ENCODE measurements around the gene PUDP.
A peak's percentile ranks its signal among the peaks of the same experiment; 100 is the strongest.
"Not testable (repeated sequence)": the region's sequence is repeated elsewhere in the genome, so short reads cannot be mapped to it uniquely, and the experiment has no call there.

Gene PUDP

DNA sequence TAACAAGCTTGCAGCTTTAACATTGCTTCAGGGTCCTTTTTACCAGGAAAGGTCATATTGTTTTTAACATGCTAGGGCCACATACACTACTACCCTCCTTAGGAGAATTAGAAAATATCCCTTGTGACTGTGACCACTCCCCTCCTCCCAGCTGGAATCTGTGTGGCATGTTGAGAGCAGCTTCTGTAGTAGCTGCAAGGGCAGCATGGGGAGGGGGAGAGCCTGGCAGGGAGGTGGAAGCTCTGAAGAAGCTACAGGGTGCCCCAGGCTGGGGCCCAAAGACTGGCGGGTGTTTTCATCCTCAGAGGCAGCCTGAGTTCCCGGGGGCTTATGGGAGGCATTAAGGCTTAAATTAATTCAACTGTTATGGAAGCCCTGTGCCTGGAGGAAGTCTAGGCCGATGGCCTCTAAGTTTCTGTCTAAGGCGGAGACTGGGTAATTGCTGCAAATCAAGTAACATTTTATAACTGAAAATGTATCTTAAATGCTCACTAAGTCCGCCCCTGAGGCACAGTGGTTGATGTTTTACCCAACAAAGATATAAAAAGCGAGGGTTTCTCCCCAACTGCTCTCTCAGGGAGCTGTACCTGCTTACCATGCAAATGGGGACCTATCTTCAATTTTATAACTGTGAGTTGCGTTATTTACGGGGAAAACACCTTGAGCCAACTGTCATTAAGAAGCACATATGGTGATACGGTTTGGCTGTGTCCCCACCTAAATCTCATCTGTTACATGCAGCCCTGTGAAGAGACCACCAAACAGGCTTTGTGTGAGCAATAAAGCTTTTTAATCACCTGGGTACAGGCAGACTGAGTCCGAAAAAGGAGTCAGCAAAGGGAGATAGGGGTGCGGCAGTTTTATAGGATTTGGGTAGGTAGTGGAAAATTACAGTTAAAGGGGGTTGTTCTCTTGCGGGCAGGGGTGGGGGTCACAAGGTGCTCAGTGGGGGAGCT is 37.8 kb downstream of the PUDP start:
- no peak for DNase-seq

- DNase-seq: peak; percentile 39
These were observed 38.9 kb downstream of the PUDP start for GRCh38 chrX:7109049-7109531.

DNA sequence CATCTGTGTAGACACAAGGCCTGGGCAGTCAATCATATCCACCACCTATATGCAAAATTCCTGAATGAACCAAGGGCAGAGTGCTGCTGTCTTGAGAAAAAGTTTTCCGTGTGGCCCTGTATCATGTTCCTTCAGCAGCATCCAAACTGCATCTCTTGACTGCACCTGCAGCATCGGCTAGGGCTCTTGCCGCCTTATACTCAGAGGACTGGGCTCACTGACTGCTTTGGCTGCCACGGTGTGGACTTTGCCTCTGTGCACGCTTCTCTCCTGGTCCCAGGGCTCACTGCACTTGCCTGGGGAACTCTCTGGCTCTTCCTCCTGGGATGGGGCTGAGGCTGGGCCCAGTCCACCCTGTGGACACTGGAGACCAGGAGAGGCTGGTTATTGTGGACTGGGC is 39.9 kb downstream of the PUDP start:
- DNase-seq: no peak

- no peak for DNase-seq
These were observed 41.3 kb downstream of the PUDP start for GRCh38 chrX:7106649-7107048.

DNA sequence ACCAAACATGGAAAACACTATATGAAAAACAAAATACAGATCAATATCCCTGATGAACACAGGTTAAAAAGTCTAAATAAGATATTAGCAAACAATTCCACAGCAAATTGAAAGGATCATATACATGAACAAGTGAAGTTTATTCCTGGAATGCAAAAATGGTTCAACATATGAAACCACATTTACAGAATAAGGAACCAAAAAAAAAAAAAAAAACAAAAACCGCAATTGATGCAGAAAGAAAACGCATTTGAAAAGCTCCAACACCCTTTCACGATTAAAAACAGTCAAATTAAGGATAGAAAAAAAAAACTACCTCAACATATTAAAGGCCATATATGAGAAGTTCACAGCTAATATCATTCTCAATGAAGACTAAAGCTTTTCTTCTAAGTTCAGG is 45.8 kb downstream of the PUDP start:
- DNase-seq: no peak

DNA sequence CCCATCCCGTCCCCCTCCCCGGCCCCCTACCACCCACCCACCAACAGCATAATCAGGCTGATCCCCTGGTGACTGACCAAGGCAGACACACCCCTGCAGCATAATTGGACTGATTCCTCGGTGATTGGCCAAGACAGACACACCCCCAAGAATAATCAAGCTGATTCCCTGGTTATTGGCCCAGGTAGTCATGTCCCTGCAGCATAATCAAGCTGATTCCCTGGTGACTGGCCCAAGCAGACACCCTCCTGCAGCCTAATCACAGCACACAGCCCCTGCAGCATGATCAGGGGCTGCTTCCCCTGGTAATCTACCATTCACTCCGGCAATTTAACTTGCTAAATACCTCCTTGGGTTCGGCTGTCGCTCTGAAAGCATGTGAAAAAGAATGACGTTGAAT is 47.9 kb downstream of the PUDP start:
- no peak for DNase-seq

GRCh38 chrX:7095657-7096056 is 52.3 kb downstream of the PUDP start:
- DNase-seq: not testable (repeated sequence)

DNA sequence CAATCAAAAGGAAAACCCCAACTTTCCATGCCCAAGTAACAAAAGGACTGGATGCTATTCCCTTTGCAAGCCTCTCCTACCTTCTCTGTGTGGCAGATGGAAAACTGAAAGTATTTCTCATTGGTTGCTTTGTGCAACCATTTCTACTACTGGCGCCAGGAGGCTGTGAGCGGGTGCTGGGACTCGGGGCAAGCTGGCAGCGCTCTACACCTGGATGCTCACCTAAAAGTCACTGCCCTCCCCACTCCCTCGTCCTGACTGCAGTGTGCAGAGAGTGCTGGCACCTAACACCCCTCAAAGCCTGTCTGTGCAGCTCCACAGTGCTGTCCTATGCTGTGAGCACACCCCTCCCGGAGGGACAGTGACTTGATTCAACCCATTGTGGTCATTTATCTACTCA is 54.6 kb downstream of the PUDP start:
- DNase-seq: no peak

GRCh38 chrX:7092543-7092942 is 55.4 kb downstream of the PUDP start:
- DNase-seq: no peak

GRCh38 chrX:7091923-7092322 is 56.0 kb downstream of the PUDP start:
- DNase-seq: no peak

DNA sequence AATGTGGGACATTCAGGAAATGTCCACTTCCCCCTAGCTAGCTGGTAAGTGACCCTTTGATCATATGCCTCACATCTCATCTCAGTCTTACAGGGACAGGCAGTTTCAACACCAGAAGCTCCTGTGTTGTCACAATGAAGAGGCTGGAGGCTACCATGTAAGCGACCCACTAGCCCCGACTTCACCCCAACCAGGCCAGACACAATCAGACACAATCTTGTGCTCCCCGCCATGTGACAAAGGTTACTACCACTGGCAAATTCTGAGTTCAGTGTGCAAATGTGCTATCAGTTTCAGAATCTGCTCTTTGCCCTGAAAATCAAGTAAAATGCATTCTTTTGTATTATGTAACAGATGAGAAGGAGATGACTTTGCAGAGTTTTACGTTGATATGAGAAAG is 57.3 kb downstream of the PUDP start:
- no peak for DNase-seq

DNA sequence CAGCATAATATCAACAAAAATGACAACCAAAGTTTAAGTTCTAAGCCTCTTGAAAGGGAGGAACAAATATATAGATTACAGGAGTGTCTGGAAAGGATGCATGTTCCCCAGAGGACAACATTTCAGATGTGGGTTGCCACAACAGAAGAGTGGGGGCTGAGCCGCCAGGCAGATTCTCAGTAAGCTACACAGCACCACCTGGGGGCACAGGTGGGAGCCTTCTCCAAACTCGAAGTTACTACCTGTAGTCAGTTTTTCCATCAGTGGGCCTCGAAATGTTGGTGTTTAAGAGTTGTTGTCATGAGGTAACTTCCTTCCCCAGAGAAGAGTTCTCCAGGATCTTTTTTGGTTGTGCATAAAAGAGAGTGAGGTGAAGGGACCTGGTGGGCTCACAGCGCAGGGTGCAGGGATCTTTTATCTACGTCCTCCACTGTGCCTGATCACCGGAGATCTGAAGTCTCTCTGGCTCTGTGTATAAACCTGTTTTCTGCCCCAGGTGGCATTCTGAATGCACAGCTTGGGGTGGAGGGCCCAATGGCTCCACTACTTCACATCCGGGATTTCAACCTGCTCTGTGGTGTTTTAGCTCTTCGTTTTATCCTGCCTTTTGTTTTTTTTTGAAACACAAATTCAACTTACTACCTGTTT is 58.9 kb downstream of the PUDP start:
- no peak for DNase-seq

DNA sequence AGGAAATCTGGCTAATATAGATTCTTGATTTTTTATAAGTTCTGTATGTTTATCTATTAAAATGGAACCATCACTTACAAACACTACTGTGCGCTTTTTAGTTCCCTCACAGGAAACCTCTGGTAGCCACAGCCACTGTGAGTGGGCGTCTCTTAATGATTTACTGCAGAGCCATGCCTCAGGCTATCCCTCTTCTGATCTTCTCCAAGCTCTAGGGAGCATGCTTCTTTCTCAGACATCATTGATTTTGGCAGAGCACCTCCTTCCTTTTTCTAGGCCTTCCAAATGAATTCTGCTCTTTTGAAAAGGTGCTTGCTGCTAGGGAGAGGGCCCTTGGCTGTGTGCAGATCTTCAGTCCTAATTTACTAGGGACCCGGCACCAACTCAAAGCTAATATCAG is 61.6 kb downstream of the PUDP start:
- DNase-seq: no peak

GRCh38 chrX:7085879-7086278 is 62.1 kb downstream of the PUDP start:
- no peak for DNase-seq

GRCh38 chrX:7084841-7085240 is 63.1 kb downstream of the PUDP start:
- DNase-seq: no peak

DNA sequence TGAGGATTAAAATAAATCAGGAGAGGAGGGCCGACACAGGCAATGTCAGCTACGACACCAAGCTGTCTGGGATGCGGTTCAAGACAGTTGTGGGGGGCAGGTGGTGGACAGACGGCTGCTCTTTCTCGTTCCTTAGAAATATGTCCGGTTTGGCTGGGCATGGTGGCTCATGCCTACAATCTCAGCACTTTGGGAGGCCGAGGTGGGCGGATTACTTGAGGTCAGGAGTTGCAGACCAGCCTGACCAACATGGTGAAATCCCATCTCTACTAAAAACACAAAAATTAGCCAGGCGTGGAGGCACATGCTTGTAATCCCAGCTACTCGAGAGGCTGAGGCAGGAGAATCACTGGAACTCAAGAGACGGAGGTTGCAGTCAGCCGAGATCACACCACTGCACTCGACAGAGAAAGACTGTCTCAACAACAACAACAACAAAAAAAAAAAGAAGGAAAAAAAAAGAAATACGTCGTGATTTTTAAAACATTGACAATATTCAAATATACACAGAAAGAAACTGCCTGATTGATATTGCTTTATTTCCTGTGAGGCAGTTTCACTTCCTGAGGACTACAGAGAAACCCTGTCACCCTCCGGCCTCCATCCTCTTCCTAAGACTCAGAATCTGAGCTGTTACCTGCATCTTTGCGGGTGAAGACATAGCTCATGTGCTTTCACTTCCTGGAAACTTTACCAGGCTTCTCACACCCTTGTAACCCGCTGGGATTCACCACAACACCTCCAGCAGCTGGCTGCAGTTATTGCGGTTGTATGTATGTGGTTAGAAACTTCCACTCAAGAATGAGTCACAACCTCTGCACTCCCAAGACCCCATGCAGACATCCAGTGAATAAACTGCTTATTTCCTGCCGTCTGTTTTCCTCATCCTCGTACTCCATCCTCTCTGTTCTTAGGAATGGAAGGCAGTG is 64.2 kb downstream of the PUDP start:
- no peak for DNase-seq

- no peak for DNase-seq
These were observed 64.9 kb downstream of the PUDP start for GRCh38 chrX:7083021-7083420.

- no peak for DNase-seq
These were observed 65.4 kb downstream of the PUDP start for GRCh38 chrX:7082556-7082955.

- no peak for DNase-seq
These were observed 70.4 kb downstream of the PUDP start for GRCh38 chrX:7077241-7078230.

DNA sequence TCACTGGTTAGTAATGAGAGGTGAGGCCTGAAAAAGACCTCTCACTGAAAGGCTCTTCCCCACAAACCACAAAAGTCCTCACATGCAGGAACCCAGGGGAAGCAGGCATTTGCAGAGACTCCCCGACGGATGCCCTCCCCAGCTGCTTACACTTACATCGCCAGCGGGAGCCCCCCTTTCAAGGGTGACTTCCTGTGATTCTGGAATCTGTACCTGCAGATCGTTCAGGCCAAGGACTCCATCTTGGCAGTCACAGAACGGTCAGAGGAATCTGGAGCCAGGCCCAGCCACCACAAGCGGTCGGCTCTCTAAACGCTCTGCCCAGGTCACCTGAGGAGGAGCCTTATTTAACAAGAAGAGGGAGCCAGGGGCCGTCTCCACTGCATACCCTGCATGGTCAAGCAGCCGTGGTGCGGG is 71.7 kb downstream of the PUDP start:
- DNase-seq: no peak

DNA sequence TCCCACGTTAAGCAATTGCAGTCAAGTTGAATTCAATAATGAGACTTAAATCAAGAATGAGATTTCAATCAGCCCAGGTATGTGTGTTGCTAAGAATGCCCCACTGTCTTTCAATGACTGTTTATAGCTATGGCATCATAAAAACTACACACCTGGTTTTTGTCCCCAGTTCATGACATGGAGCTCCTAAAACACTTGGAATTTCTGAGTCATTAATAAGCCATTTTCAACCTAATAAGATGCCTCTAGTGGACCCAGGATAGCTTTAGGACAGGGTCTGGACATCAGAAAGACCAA is 73.1 kb downstream of the PUDP start:
- no peak for DNase-seq
